ENCODE results near the gene ATP8B1.
"Not testable (repeated sequence)": the region's sequence is repeated elsewhere in the genome, so short reads cannot be mapped to it uniquely, and the experiment has no call there.

The ATP8B1 gene

GRCh38 chr18:57741273-57741672 lies 61.8 kb downstream of the ATP8B1 start:
- no peak for DNase-seq (ENCODE audit: low read depth in 1 of 2, low spot score in 1 of 2)
- TF ChIP-seq JUND (IDR thresholded peaks at IDR 0.05; ENCODE audit: low read depth), result no peak
- in situ Hi-C loops (cut with HindIII; ENCODE audit: low pct_unique_long_range_greater_than_20kb, low sequenced_read_pairs), result no loop called here

- DNase-seq (ENCODE audit: low read depth in 1 of 2, low spot score in 1 of 2), result no peak
- in situ Hi-C loops (cut with HindIII; ENCODE audit: low pct_unique_long_range_greater_than_20kb, low sequenced_read_pairs), result no loop called here
- no peak for TF ChIP-seq JUND (IDR thresholded peaks at IDR 0.05; ENCODE audit: low read depth)
These were observed 65.0 kb downstream of the ATP8B1 start for GRCh38 chr18:57738078-57738477.

GRCh38 chr18:57737400-57738060 lies 65.6 kb downstream of the ATP8B1 start:
- in situ Hi-C loops (cut with HindIII; ENCODE audit: low pct_unique_long_range_greater_than_20kb, low sequenced_read_pairs), result no loop called here
- no peak for TF ChIP-seq JUND (IDR thresholded peaks at IDR 0.05; ENCODE audit: low read depth)
- peak in 1 of 2 experiments; percentile 60 for DNase-seq (ENCODE audit: low read depth in 1 of 2, low spot score in 1 of 2)

GRCh38 chr18:57735042-57735441 lies 68.1 kb downstream of the ATP8B1 start:
- in situ Hi-C loops (cut with HindIII; ENCODE audit: low pct_unique_long_range_greater_than_20kb, low sequenced_read_pairs); DNase-seq (ENCODE audit: low read depth in 1 of 2, low spot score in 1 of 2): not testable (repeated sequence)

GRCh38 chr18:57733861-57734260 lies 69.3 kb downstream of the ATP8B1 start:
- in situ Hi-C loops (cut with HindIII; ENCODE audit: low pct_unique_long_range_greater_than_20kb, low sequenced_read_pairs), result no loop called here
- no peak for DNase-seq (ENCODE audit: low read depth in 1 of 2, low spot score in 1 of 2)
- TF ChIP-seq JUND (IDR thresholded peaks at IDR 0.05; ENCODE audit: low read depth), result no peak

GRCh38 chr18:57730146-57730545 lies 73.0 kb downstream of the ATP8B1 start:
- DNase-seq (ENCODE audit: low read depth in 1 of 2, low spot score in 1 of 2), result no peak
- in situ Hi-C loops (cut with HindIII; ENCODE audit: low pct_unique_long_range_greater_than_20kb, low sequenced_read_pairs), result no loop called here
- TF ChIP-seq JUND (IDR thresholded peaks at IDR 0.05; ENCODE audit: low read depth), result no peak

GRCh38 chr18:57728941-57729511 lies 74.1 kb downstream of the ATP8B1 start:
- peak; percentile 5 to 60 for DNase-seq (ENCODE audit: low read depth in 1 of 2, low spot score in 1 of 2)
- TF ChIP-seq JUND (IDR thresholded peaks at IDR 0.05; ENCODE audit: low read depth), result no peak
- in situ Hi-C loops (cut with HindIII; ENCODE audit: low pct_unique_long_range_greater_than_20kb, low sequenced_read_pairs), result no loop called here

GRCh38 chr18:57727952-57728807 lies 74.9 kb downstream of the ATP8B1 start:
- no peak for DNase-seq (ENCODE audit: low read depth in 1 of 2, low spot score in 1 of 2)
- no peak for TF ChIP-seq JUND (IDR thresholded peaks at IDR 0.05; ENCODE audit: low read depth)
- in situ Hi-C loops (cut with HindIII; ENCODE audit: low pct_unique_long_range_greater_than_20kb, low sequenced_read_pairs), result no loop called here

GRCh38 chr18:57719211-57719935 lies 83.7 kb downstream of the ATP8B1 start:
- in situ Hi-C loops (cut with HindIII; ENCODE audit: low pct_unique_long_range_greater_than_20kb, low sequenced_read_pairs); DNase-seq (ENCODE audit: low read depth in 1 of 2, low spot score in 1 of 2): not testable (repeated sequence)

GRCh38 chr18:57716549-57716948 lies 86.6 kb downstream of the ATP8B1 start:
- in situ Hi-C loops (cut with HindIII; ENCODE audit: low pct_unique_long_range_greater_than_20kb, low sequenced_read_pairs), result no loop called here
- DNase-seq (ENCODE audit: low read depth in 1 of 2, low spot score in 1 of 2), result no peak
- TF ChIP-seq JUND (IDR thresholded peaks at IDR 0.05; ENCODE audit: low read depth), result no peak

GRCh38 chr18:57715671-57716070 lies 87.4 kb downstream of the ATP8B1 start:
- TF ChIP-seq JUND (IDR thresholded peaks at IDR 0.05; ENCODE audit: low read depth), result peak; percentile 50; the same call in 1 of the 2 replicates
- DNase-seq (ENCODE audit: low read depth in 1 of 2, low spot score in 1 of 2), result peak in 1 of 2 experiments; percentile 67
- in situ Hi-C loops (cut with HindIII; ENCODE audit: low pct_unique_long_range_greater_than_20kb, low sequenced_read_pairs), result no loop called here

GRCh38 chr18:57715073-57715472 lies 88.0 kb downstream of the ATP8B1 start:
- no peak for TF ChIP-seq JUND (IDR thresholded peaks at IDR 0.05; ENCODE audit: low read depth)
- DNase-seq (ENCODE audit: low read depth in 1 of 2, low spot score in 1 of 2), result no peak
- in situ Hi-C loops (cut with HindIII; ENCODE audit: low pct_unique_long_range_greater_than_20kb, low sequenced_read_pairs), result no loop called here

All from T47D (cell line).